GM15510 (cell line): ENCODE measurements around the gene MYLIP.

Source experiments
- POLR2A ChIP-seq: IDR thresholded peaks from 3 replicates; pipeline ENCODE4 v1.6.1; 2011; ENCODE audit warnings: borderline replicate concordance; ENCODE audit not compliant: insufficient read length; ENCODE audit errors: extremely low read depth

The MYLIP gene

GRCh38 chr6:16129623-16130401 is 926 bp downstream of the MYLIP start:
- TF ChIP-seq POLR2A = no peak

DNA sequence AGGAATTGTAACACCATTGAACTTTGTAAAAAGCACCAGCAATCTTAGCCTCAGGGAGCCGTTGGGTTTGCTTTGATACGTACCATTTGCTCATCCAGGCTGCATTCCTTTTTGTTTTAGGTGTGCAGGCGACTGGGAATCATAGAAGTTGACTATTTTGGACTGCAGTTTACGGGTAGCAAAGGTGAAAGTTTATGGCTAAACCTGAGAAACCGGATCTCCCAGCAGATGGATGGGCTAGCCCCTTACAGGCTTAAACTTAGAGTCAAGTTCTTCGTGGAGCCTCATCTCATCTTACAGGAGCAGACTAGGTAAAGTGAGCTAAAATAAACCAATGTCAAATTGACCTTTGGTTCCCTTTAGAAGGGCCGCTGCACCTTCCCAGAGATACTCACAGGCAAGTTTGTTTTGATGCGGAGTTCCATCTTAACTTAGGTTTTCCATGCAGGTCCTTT is 1.6 kb downstream of the MYLIP start:
- TF ChIP-seq POLR2A = no peak

- TF ChIP-seq POLR2A = peak; percentile 29
These were observed 2.1 kb downstream of the MYLIP start for GRCh38 chr6:16130932-16131387.

- no peak for TF ChIP-seq POLR2A
These were observed 4.0 kb downstream of the MYLIP start for GRCh38 chr6:16132909-16133308.

GRCh38 chr6:16134430-16134829 is 5.5 kb downstream of the MYLIP start:
- TF ChIP-seq POLR2A = no peak

GRCh38 chr6:16135066-16135465 is 6.2 kb downstream of the MYLIP start:
- TF ChIP-seq POLR2A = no peak

GRCh38 chr6:16136091-16136490 is 7.2 kb downstream of the MYLIP start:
- TF ChIP-seq POLR2A = no peak

GRCh38 chr6:16136621-16137450 is 8.0 kb downstream of the MYLIP start:
- no peak for TF ChIP-seq POLR2A

DNA sequence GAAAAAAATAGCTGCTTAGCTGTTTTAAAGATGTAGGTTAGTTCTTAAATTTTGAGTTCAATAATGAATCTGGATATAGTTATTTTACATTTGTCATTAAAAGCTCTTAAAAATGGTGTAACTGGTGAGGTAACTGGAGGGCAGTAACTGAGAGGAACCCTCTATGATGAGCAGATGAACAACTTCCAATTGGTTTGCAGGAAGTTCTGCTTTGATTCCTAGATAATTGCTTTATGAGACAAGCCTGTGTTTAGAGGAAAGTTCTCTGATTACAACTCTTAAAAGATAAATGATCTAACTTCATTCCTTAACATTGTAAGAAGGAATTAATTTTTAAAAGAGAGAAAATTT is 8.5 kb downstream of the MYLIP start:
- TF ChIP-seq POLR2A = no peak

- no peak for TF ChIP-seq POLR2A
These were observed 10.7 kb downstream of the MYLIP start for GRCh38 chr6:16139556-16139955.

DNA sequence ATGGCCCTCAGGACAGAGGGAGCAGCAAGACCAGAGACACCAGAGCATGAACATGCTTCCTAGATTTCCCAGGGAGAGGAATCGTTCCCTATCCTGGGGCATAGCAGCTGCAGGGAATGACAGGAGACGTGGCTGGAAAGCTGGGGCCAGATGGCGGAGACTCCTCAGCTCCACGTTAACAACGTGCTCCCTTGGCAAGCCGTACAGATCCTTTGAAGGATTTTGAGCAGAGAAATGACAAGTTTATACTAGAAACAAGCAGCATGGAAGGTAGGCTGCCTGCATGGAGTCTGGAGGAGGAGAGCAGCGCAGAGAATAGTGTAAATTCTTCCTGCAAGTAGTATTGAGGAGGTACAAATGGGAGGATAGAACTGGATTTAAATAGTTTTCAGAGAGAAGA is 11.7 kb downstream of the MYLIP start:
- no peak for TF ChIP-seq POLR2A

GRCh38 chr6:16141514-16141913 is 12.6 kb downstream of the MYLIP start:
- TF ChIP-seq POLR2A = no peak

- no peak for TF ChIP-seq POLR2A
These were observed 16.2 kb downstream of the MYLIP start for GRCh38 chr6:16145038-16145437.

DNA sequence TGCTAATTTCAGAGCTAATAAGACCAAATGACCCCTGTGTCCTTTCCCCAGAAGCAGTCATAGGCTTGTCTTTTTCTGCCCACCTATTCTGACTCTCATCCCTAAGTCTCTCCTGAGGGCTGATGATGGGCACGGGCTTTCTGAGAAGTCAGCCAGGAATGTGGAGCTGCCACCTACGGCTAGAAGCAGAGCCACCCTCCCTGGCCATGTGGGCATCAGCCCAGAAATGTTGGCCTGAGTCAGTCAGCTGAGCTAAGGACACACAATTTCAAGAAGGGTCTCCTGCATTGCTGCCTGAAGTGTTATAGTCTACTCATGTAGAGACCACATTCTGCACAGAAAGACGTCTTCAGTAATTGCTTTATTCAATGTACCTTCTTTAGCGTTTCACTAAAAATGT is 17.1 kb downstream of the MYLIP start:
- TF ChIP-seq POLR2A = no peak

- no peak for TF ChIP-seq POLR2A
These were observed 17.7 kb downstream of the MYLIP start for GRCh38 chr6:16146527-16146955.

DNA sequence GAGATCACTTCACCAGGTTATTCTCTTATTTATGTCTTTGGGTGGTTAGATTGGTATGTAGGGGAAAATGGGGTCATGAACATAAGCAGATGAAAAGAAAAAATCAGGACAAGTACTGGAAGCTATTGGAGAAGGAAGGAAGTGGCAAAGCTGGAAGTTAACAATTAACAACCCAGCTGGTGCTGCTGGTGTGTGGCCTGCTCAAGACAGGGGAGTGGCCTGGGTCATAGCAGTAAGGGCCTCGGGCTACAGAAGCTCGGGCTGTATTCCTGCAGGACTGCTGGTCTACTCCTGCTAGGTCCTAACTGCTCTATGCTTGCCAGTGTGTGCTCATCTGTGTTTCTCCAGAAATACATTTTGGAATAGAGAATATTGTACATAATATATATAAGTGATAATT is 19.6 kb downstream of the MYLIP start:
- no peak for TF ChIP-seq POLR2A
